ENCODE results near the gene CLASP1. TPM values are rescaled to one million over a fixed set of nuclear protein-coding genes. Genes with fewer than 3 reads are reported as not detected.

CLASP1 gene
- total and polyA plus RNA-seq, 2 experiments from 2014 or later: 20.1 to 45.9 TPM

GRCh38 chr2:121405233-121405632 lies 244.0 kb downstream of the CLASP1 start:
- TF ChIP-seq EZH2phosphoT487 (IDR thresholded peaks at IDR 0.05; ENCODE audit: low read depth, severe bottlenecking, unreplicated experiment): no peak
- TF ChIP-seq, protein P1, sequence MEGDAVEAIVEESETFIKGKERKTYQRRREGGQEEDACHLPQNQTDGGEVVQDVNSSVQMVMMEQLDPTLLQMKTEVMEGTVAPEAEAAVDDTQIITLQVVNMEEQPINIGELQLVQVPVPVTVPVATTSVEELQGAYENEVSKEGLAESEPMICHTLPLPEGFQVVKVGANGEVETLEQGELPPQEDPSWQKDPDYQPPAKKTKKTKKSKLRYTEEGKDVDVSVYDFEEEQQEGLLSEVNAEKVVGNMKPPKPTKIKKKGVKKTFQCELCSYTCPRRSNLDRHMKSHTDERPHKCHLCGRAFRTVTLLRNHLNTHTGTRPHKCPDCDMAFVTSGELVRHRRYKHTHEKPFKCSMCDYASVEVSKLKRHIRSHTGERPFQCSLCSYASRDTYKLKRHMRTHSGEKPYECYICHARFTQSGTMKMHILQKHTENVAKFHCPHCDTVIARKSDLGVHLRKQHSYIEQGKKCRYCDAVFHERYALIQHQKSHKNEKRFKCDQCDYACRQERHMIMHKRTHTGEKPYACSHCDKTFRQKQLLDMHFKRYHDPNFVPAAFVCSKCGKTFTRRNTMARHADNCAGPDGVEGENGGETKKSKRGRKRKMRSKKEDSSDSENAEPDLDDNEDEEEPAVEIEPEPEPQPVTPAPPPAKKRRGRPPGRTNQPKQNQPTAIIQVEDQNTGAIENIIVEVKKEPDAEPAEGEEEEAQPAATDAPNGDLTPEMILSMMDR (IDR thresholded peaks at IDR 0.05; ENCODE audit: poor library complexity): no peak
- no peak for TF ChIP-seq EZH2 (IDR thresholded peaks at IDR 0.05; ENCODE audit: borderline replicate concordance)
- no peak overlapping the region for H3K27ac ChIP-seq
- H3K36me3 ChIP-seq (replicated peaks; ENCODE audit: insufficient read depth, low read depth): no peaks in the 10 kb centered on the region
- H3K9me2 ChIP-seq (replicated peaks; ENCODE audit: insufficient read depth): no peaks in the 10 kb centered on the region
- no peaks in the 10 kb centered on the region for H3K9me3 ChIP-seq (ENCODE audit: low read depth)
- no peaks in the 10 kb centered on the region for H3K79me2 ChIP-seq
- 88% methylated on average over 6 of the region's 6 CpGs for WGBS (ENCODE audit: low lambda C conversion rate, missing lambda C conversion rate)
- no peak for DNase-seq (ENCODE audit: low spot score)
- no peaks in the 10 kb centered on the region for H3K27me3 ChIP-seq
- H2AFZ ChIP-seq: no peak overlapping the region
- H4K20me1 ChIP-seq (ENCODE audit: insufficient read depth, poor library complexity, severe bottlenecking): no peaks in the 10 kb centered on the region
- no peaks in the 10 kb centered on the region for H3K4me1 ChIP-seq (ENCODE audit: insufficient read depth)
- H3K4me2 ChIP-seq: no peak overlapping the region
- H3K4me3 ChIP-seq: no peak overlapping the region

- H3K36me3 ChIP-seq (replicated peaks; ENCODE audit: insufficient read depth, low read depth): no peaks in the 10 kb centered on the region
- DNase-seq (ENCODE audit: low spot score): no peak
- WGBS (ENCODE audit: low lambda C conversion rate, missing lambda C conversion rate): 78% methylated on average over 5 of the region's 5 CpGs
Measured at GRCh38 chr2:121400201-121400600, 249.1 kb downstream of the CLASP1 start.

DNA sequence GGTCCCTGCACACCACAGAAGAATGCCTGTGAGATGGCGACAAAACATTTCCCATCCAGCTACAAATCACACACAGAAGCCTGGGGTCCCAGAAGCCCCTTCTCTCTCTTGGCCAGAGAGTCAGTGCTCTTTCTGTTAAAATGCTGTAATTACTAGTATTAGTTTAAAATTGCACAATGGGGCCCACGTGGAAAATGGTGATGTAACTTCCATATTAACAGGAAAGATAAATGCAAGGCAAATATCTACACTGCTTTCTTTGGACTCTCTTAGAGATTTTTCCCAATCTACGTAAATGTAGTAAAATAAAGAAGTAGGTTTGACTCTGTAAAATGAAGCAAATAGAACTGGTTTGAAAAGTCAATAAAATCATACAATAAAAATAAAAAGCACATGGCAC lies 250.4 kb downstream of the CLASP1 start:
- Histone ChIP-seq H3K4me2 (no peak overlapping the region), H4K20me1 (ENCODE audit: insufficient read depth, poor library complexity, severe bottlenecking) (no peaks in the 10 kb centered on the region), H3K27ac (no peak overlapping the region), H3K79me2 (no peaks in the 10 kb centered on the region), H3K9me3 (ENCODE audit: low read depth) (no peaks in the 10 kb centered on the region), H3K36me3 (replicated peaks; ENCODE audit: insufficient read depth, low read depth) (no peaks in the 10 kb centered on the region), H3K4me3 (no peak overlapping the region), H3K4me1 (ENCODE audit: insufficient read depth) (no peaks in the 10 kb centered on the region), H2AFZ (no peak overlapping the region), H3K27me3 (no peaks in the 10 kb centered on the region), H3K9me2 (replicated peaks; ENCODE audit: insufficient read depth) (no peaks in the 10 kb centered on the region)
- WGBS (ENCODE audit: low lambda C conversion rate, missing lambda C conversion rate): 75% methylated on average over 3 of the region's 3 CpGs
- DNase-seq (ENCODE audit: low spot score): no peak
- TF ChIP-seq EZH2phosphoT487 (IDR thresholded peaks at IDR 0.05; ENCODE audit: low read depth, severe bottlenecking, unreplicated experiment): no peak
- TF ChIP-seq, protein P1 (IDR thresholded peaks at IDR 0.05; ENCODE audit: poor library complexity): no peak
- TF ChIP-seq EZH2 (IDR thresholded peaks at IDR 0.05; ENCODE audit: borderline replicate concordance): no peak

More at GRCh38 chr2:121400201-121400600, 249.1 kb downstream of the CLASP1 start:
- Histone ChIP-seq H3K4me3 (no peak overlapping the region), H4K20me1 (ENCODE audit: insufficient read depth, poor library complexity, severe bottlenecking) (no peaks in the 10 kb centered on the region), H3K27me3 (no peaks in the 10 kb centered on the region), H3K9me3 (ENCODE audit: low read depth) (no peaks in the 10 kb centered on the region), H2AFZ (no peak overlapping the region), H3K79me2 (no peaks in the 10 kb centered on the region), H3K27ac (no peak overlapping the region), H3K4me2 (no peak overlapping the region), H3K9me2 (replicated peaks; ENCODE audit: insufficient read depth) (no peaks in the 10 kb centered on the region), H3K4me1 (ENCODE audit: insufficient read depth) (no peaks in the 10 kb centered on the region)
- TF ChIP-seq EZH2phosphoT487 (IDR thresholded peaks at IDR 0.05; ENCODE audit: low read depth, severe bottlenecking, unreplicated experiment) (no peak), EZH2 (IDR thresholded peaks at IDR 0.05; ENCODE audit: borderline replicate concordance) (no peak)
- TF ChIP-seq, protein P1 (IDR thresholded peaks at IDR 0.05; ENCODE audit: poor library complexity): no peak

Data from hepatocyte (in vitro differentiated cells).